Measurements from ENCODE around the gene SMARCD3.

The SMARCD3 gene

DNA sequence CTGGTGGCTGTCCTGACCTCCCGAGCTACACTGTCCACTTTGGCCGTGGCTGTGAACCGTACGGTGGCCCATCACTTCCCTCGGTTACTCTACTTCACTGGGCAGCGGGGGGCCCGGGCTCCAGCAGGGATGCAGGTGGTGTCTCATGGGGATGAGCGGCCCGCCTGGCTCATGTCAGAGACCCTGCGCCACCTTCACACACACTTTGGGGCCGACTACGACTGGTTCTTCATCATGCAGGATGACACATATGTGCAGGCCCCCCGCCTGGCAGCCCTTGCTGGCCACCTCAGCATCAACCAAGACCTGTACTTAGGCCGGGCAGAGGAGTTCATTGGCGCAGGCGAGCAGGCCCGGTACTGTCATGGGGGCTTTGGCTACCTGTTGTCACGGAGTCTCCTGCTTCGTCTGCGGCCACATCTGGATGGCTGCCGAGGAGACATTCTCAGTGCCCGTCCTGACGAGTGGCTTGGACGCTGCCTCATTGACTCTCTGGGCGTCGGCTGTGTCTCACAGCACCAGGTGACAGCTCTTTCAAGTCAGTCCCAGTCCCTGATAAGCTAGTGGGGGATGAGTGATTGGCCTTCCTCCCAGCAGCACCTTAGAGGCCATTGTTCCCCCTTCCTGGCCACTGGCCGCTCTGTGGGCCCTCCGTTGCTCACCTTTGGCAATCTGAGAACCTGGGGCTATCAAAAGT, 13.3 kb downstream of the SMARCD3 start:
- no peak for DNase-seq

DNA sequence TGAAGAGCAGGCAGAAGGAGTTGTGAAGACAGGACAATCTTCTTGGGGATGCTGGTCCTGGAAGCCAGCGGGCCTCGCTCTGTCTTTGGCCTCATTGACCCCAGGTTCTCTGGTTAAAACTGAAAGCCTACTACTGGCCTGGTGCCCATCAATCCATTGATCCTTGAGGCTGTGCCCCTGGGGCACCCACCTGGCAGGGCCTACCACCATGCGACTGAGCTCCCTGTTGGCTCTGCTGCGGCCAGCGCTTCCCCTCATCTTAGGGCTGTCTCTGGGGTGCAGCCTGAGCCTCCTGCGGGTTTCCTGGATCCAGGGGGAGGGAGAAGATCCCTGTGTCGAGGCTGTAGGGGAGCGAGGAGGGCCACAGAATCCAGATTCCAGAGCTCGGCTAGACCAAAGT, 14.7 kb downstream of the SMARCD3 start:
- no peak for DNase-seq

DNA sequence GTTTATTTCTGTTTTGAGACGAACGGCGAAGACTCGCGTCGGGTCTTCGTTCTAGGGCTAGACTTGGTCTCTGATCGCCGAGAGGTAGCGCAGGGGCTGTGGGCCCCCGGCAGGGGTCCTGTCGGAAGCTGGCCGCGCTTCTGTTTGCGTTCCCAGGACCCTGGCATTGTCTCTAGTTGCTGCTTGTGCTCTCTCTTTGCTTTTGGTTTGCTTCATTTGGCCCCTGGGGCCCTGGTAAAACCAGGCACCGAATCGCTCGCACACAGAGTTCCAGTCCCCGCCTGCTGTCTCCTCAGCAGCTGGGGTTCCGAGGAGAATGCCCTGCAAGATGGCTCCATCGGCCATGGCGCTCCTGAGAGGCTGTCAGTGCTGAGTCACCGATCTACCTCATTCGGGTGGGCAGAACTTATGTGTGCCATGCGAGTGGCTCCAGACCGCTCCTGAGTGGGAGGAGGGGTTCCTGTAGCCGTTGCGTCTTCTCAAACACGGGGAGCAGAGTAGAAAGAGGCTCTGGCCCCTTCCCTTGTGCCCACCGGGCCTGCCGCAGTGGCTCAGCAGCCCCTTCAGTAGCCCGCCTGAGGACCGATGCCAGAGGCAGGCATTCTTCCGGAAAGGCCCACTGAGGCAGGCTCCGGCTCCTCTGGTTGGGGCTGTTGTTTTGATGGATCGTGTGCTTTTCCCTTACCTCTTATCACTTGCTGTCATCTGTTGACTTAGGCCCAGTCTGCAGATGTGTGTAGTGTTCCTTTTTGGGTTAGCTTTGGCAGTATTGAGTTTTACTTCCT, 15.4 kb downstream of the SMARCD3 start:
- DNase-seq = no peak

DNA sequence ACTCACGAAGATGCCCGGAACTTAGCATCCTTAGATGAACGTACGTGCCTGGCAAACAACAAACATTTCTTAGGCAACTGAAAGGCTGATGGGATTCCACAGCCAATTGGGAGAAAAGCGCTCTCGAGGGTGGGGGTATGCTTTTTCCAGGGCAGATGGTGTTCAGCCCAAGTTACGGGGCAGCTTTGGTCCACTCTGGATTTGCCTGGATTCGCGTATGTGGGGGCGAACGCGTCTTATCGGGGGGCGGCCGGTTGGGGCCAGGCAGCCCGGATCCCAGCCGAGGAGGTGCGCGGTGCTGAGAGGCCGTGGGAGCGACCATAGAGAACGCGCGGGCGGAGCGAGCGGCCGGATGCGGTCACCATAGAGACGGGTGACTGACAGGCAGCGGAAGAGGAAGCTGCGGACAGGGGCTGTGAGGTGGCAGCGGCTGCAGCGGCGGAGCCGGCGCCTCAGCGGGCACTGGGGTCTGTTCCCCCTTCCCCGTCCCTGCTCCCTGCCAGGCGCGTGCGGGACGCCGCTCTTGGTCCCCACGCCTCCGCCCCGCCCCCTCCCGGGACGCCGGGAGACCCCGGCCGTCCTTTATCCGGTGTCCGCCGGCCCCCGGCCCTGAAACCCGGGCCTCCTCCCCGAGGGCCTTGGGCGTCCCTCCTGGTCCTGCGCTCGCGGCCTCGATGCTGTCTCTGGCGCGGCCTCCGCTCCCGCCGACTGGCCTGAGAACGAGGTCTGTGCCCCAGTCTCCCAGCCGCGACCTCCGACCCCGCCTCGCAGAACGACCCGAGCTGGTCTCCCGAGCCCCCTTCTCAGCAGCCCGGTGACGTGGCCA, 16.2 kb downstream of the SMARCD3 start, which contains the start of gene CHPF2:
Gene CHPF2, plus strand, starts transcription at position 393 of the 826 bp plus-strand sequence. CDS start 1,529 bp downstream, outside the sequence.
- peak; percentile 95 for DNase-seq

DNA sequence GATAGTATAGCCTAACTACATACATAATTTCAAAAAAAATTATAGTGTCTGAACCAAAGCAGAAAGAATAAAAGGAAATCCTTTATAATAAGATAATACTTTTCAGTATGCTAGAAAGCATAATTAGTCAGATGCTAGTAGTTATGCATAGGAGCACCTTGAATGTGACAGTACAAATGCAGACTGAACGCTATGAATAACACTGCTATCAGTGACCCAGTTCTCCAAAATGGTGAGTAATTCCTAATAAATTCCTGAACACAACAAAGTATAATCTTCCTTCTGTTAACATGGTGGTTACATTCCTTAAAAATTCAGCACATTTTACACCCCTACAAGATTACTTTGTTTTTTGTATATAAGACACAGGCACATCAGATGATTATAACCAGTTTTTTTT, 17.4 kb downstream of the SMARCD3 start:
- DNase-seq = no peak

DNA sequence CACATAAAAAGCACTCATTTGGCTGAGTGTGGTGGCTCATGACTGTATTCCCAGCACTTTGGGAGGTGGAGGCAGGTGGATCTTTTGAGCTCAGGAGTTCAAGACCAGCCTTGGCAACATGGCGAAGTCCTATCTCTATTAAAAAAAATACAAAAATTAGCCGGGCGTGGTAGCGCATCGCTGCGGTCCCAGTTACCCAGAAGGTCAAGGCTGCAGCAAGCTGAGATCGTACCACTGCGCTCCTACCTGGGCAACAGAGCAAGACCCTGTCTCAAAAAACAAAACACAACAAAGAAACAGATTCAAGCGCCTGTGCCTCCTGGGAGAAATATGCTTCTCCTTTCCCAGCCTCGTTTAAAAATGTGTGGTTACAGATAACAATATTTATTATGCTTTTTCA, 19.2 kb downstream of the SMARCD3 start:
- no peak for DNase-seq

DNA sequence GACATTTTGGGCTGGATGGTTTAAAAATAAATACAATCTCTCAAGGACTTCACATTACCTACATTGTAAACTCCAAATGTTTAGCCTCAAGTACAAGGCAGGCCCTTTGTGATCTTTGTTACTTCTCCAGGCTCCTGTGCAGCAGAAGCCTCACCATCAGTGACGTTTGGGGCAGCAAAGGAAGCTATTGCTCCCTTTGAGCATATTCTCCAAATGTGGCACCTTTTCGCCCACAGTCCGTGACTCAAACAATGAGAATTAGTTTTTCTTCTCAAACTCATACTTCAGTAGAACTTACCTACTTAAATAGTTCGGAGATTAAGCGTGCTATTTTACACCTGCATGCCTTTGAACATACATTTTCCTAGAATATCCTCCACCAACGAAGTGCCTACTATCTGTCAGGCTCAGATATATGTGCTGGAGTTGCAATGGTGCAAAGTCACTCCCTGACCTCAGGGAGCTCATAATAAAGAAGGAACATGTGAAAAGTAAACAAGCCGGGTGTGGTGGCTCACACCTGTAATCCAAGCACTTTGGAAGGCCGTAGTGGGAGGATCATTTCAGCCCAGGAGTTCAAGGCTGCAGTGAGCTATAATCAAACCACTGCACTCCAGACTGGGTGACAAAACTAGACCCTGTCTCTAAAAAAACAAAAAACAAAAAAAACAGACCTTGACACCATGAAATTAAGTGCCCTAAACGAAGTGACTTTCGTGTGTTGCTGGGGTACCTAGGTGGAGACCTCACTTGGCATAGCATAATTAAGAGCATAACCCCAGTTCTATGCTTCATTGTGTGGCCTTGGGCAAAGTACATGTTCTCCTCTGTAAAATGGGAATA, 20.2 kb downstream of the SMARCD3 start:
- no peak for DNase-seq

DNA sequence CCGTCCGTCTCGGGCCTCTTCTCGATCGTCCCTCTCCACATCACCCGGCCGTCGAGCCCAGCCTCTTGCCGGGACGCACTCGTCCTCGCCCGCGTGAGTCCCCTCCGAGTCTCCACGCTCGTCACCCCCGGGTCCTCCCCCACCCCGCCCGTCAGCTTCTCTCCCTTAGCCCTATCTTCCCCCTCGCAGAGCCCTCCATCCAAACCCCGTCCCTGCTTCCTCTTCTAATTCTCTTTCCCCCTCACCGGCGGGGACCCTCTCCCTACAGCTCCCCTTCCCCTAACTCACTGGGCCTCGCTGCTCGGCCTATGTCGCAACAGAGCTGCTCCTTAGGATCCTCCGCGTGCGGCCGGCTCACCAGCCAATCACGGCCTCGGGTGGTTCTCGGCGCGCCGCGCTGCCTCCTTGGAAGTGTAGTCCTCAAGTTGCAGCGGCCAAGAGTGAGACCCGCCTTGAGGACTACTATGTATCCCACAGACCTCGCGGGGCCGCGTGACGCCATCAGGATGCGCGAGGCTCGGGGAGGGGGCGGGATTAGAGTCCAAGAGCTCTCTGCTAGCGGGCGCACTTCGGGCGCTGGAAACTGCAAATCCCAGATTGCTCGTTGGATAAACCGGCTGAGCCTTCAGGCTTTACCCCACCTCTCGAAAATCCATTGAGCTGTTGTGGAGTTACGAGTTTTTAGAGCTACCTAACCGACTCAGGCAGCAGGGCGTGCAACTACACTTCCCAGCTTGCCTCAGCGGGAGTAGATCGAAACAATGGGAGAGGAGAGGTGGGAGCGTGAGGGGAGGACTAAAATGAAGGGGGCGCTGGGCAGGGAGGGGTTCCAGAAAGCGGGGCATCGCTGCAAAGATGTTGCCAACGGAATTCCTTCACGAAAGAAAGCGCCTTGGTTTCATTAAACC, 21.4 kb downstream of the SMARCD3 start, which contains the start of gene ABCF2:
Gene ABCF2, minus strand, starts transcription at position 331 of the 908 bp plus-strand sequence. CDS start 747 bp downstream, outside the sequence.
- DNase-seq = peak; percentile 93

DNA sequence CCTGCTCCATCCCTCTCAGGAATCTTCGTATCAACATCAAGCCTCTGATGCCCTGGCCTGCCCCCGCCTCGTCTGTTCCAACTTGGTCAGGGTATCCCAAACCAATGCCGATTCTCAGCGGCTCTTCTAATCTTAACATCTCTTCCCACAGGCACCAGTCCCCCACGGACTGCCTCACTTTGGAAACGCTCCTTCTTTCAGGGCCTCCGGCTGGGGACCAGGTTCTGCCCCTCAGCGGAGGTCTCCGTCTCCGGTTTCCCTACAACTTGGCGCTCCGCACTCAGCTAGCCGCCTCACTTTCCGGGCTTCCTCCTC, 22.0 kb downstream of the SMARCD3 start:
- no peak for DNase-seq

DNA sequence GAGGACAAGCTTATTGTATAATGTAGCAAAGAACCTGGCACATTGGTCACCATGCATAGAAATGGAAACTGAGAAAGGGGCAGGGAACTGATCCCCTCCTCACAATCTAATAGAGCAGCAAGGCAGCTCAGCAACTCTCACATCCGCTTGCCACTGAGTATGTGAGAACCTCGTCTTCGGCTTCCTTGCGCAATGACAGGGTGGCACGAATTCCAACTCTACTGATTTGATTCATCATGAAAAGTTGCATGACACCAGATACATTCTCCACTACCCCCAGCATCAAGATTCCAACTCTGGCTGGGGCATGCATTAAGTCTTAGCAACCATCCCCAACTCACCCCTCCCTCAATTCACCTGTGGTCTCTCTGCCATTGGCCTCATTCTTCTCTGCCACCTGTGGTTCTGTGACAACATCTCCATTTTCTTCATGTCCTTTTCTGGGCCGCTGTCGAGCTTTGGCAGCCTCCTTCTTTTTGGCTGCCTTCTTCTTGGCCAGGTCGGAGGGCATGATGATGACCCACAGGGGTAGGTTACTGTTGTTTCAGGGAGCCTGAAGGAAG, 22.5 kb downstream of the SMARCD3 start:
- no peak for DNase-seq

DNA sequence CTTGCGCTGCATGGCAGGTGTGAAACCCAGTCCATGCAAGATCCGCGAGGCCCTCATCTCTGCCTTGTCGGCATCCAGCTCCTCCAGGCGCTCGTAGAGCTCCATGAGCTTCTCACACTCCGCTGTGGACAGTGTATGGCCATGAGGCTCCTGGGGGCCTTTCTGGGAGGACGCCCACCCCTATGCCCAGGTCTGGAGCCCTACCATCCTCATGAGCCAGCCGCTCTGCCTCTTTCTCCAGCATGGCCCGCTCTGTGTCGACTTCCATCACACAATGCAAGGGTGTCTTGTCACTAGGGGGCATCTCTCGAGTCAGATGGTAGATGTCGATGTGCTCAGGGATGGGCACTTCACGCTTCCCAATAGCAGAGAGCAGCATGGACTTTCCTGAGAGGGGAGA, 24.8 kb downstream of the SMARCD3 start:
- DNase-seq = no peak

DNA sequence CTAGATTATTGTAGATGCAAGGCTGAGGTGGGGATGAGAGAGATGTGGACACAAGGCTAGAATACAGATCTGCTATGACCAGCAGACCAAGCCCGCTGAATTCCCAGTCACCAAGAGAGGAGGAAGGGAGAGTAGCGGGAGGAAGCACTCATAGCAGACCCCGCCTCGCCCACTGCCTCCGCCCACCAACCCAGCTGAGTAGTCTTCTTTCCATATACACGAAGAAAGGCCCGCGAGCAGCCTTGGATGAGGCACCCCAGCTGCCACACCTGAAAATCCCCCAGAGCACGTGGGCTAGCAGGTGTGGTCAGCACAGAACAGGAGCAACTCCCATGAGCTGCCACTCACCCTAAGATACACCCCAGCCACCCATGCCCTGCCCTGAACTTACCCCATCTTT, 30.3 kb downstream of the SMARCD3 start:
- no peak for DNase-seq

DNA sequence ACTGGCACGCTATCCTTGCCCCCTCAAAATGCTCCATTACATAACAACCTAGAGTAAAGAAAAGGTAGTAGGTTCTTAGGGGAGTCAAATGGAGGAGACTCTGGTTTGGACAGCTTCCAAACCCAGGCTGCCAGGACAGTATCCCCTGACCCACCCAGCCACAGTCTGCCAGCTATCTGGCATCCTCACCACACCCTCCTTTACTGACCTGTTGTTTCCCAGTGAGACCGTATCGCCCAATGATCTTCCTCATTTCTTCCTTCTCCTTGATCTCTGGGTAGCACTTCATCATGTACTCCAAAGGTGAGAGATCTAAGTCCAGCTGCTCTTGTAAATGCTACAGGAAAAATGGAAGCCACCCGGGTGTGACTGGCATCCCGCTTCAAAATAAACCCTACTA, 33.1 kb downstream of the SMARCD3 start:
- no peak for DNase-seq

DNA sequence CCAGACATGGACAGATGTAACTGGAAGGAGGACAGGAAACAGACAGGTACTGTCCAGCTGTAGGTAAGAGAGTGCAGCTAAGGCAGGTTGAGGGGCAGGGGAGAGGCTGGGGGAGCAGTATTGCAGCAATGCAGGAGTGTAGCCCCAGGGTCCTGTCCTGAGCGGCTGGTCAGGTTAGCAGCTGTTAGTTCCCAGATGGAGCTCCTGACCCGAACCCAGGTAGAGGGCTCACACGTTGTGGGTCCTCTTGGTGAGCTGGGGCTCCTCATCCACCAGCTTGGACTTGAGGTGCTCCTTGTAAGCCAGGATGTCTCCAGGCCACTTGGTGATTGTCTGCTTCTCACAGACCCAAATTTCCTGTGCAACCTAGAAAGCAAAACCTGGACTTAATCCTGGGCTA, 34.7 kb downstream of the SMARCD3 start:
- DNase-seq = no peak

DNA sequence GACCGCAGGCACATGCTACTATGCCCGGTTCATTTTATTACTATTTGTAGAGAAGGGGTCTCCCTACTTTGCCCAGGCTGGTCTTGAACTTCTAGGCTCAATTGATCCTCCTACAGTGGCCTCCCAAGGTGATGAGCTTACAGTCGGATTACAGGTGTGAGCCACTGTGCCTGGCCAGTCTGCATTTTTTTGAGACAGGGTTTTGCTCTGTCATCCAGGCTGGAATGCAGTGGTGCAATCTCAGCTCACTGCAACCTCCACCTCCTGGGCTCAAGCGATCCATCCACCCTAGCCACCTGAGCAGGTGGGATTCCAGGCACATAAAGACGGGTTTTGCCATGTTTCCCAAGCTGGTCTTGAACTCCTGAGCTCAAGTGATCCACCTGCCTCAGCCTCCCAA, 35.9 kb downstream of the SMARCD3 start:
- no peak for DNase-seq

DNA sequence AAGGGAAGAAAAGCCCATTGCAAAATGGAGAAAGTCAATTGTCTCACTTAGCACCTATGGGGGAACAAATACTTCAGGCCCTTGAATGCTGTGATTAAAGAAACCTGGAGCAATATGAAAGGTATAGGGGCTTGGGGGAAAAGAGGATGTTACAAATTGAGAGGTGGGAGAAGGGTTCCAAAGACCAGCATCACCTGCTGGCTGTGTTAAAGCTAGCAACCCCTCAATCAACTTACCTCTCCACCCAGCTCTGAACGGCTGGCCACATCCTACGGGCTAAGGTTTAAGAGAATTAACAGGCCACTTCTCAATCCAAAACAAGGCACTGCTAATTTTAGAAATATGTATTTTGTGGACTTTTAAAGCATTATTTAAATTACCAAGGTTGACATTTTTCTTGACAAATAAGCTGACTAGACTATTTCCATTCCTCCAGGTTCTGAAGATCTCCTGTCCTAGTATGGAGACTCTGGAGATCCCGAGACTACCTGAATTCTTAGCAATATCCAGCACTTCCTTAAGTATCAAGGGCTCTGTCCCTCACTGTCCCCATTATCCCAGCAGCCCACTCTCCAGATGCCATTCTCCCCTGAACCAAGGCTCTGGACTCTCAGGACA, 37.2 kb downstream of the SMARCD3 start:
- no peak for DNase-seq

DNA sequence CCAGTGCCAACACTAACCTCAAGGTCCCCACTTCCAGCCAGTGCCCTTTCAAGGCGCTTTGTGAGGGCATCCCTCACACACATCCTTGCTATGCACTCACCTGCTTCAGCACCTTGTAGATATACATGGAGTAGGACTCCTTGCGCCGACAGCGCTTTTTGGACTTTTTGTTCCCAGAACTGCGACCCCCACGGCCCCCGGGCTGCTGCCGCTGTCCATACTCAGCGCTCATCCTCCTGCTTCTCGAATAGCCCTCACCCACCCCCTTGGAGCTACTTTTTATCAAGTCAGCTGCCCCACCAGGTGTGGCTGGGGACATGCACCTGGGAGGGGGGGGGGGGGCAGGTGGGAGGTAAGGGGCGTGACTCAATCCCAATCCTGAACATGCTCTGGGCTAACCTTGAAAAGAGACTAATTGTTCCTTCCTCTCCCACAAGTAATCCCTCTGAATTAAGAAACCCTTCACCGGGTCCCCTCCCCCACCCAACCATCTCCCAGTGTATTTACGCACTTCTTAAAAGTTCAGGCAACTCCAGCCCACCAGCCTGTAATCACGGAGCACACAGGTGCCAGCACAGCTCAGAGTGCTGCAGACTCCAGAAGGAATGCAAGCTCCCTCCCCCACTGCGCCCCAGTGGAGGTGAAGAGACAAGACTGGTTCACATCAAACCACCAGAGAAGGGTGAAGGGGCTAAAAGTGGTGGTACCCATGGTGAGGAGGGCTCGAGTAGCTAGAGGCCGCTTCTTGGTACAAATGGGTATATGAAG, 38.2 kb downstream of the SMARCD3 start, which contains the start of gene H2BK1:
Gene H2BK1, minus strand, starts transcription at position 402 of the 768 bp plus-strand sequence. Its CDS starts 170 bp downstream, at position 232.
- no peak for DNase-seq

DNA sequence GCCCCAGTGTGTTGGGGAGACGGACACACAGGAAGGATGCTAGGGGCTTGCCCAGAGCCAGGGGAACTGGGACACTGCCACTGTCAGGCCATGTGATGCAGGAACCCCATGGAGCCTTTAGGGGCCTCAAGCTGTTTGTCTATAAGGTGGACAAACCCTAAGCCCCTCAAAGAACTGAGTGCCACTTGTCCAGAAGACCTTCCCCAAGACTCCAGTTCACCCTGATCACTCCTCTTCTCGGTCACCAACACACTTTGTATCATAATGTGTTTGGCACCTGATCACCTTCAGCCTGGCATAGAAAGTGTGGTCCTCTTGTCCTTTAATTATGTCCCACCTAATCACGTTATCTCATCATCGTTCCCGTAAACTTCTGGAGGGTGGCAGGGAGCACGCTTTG, 38.9 kb downstream of the SMARCD3 start:
- no peak for DNase-seq

DNA sequence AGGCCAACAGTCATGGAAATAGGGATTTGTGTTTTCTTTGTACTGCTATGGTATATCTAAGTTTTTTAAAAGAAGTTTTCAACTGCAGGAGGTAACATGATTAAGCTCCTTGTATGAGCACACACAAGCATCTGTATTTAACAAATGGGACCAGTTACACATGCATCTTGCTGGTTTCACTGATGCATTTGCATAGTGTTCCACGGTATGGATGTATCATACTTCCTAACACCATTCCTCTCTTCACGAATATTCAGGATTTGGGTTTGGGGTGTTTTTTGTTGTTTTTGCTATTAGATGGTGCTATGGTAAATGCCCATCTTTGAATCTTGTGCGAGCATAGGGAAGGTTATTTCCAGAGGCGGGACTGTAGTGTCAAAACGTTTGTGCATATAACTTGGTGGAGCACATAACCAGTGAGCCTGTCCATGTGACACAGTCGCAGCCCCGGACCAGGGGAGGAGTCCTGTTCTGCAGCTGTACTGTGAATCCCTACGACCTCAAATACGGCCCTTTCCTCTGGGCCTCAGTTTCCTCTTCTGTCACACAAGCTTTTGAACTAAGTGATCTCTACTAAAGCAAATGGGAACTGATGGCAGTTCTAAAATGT, 40.1 kb downstream of the SMARCD3 start:
- no peak for DNase-seq

All from 8988T (cell line).